ENCODE results near the gene LCP1.
"Not testable (repeated sequence)": the region's sequence is repeated elsewhere in the genome, so short reads cannot be mapped to it uniquely, and the experiment has no call there.

The LCP1 gene, protein sequence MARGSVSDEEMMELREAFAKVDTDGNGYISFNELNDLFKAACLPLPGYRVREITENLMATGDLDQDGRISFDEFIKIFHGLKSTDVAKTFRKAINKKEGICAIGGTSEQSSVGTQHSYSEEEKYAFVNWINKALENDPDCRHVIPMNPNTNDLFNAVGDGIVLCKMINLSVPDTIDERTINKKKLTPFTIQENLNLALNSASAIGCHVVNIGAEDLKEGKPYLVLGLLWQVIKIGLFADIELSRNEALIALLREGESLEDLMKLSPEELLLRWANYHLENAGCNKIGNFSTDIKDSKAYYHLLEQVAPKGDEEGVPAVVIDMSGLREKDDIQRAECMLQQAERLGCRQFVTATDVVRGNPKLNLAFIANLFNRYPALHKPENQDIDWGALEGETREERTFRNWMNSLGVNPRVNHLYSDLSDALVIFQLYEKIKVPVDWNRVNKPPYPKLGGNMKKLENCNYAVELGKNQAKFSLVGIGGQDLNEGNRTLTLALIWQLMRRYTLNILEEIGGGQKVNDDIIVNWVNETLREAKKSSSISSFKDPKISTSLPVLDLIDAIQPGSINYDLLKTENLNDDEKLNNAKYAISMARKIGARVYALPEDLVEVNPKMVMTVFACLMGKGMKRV

DNA sequence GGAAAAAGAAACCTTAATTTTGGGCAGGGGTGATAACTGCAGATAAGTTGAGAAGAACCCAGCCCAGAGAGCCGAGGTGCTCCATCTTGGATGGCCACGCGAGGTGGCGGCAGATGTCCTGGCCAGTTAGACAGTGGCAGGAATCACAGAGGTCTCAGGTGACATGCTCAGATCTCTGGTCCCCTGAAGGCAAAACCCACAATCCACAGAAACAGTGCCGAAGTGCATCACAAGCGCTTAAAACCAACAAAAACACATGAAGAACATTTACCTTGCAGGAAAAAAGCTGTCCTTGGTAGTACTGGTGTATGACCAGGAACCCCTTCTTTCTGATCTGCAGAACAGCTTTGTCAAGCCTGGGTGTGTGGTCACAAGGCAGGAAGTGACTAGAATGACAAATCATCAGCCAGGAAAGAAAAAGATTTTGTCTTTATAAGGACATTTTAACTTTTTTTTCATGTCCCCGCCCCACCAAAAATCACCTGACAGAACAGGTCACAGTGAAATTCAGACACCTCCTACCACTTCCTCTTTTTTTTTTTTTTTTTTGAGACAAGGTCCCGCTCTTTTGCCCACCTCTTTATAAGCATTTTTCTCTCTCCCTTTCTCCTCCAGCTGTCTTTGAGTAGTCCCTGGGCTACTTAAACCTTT, at the start of gene LCP1:
Gene LCP1 (minus strand): TSS at position 338 of the 651 bp plus-strand sequence. CDS start 22,515 bp downstream, outside the sequence.
- Histone ChIP-seq H3K4me1 (ENCODE audit: control insufficient read depth, insufficient read depth, low read length) (no peaks in the 10 kb centered on the region), H3K4me3 (ENCODE audit: low read length in 2 of 2) (no peak within 1 kb of the TSS), H3K27me3 (ENCODE audit: control insufficient read depth in 1 of 2, insufficient read depth in 2 of 2, low read length in 2 of 2) (no peaks in the 10 kb centered on the region), H3K9me3 (ENCODE audit: control insufficient read depth in 2 of 2, low read length in 2 of 2) (no peaks in the 10 kb centered on the region), H3K27ac (ENCODE audit: low read length) (no peak within 1 kb of the TSS), H3K36me3 (ENCODE audit: control insufficient read depth in 2 of 2, insufficient read depth in 2 of 2, low read length in 2 of 2) (no peaks in the 10 kb centered on the region), H3K9ac (ENCODE audit: low read length in 2 of 2) (no peak within 1 kb of the TSS)

GRCh38 chr13:46229251-46229650, 47.3 kb upstream of the LCP1 start:
- H3K27me3 ChIP-seq (ENCODE audit: control insufficient read depth in 1 of 2, insufficient read depth in 2 of 2, low read length in 2 of 2) = no peaks in the 10 kb centered on the region
- H3K27ac ChIP-seq (ENCODE audit: low read length) = no peak overlapping the region
- H3K9ac ChIP-seq (ENCODE audit: low read length in 2 of 2) = no peak overlapping the region
- peaks cover 5 to 16% of the 10 kb centered on the region in 2 donors for H3K9me3 ChIP-seq (ENCODE audit: control insufficient read depth in 2 of 2, low read length in 2 of 2)
- no peak overlapping the region for H3K4me3 ChIP-seq (ENCODE audit: low read length in 2 of 2)
- no peaks in the 10 kb centered on the region for H3K4me1 ChIP-seq (ENCODE audit: control insufficient read depth, insufficient read depth, low read length)
- no peaks in the 10 kb centered on the region for H3K36me3 ChIP-seq (ENCODE audit: control insufficient read depth in 2 of 2, insufficient read depth in 2 of 2, low read length in 2 of 2)

DNA sequence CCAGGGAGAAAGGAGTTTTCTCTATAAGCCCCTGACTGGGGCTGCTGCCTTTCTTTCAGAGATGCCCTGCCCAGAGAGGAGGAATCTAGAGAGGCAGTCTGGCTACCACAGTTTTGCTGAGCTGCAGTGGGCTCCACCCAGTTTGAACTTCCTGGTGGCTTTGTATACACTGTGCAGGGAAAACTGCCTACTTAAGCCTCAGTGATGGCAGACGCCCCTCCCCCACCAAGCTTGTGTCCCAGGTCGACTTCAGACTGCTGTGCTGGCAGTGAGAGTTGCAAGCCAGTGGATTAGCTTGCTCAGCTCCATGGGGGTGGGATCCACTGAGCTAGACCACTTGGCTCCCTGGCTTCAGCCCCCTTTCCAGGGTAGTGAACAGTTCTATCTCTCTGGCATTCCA, 38.3 kb upstream of the LCP1 start:
- H3K4me1 ChIP-seq (ENCODE audit: control insufficient read depth, insufficient read depth, low read length); H3K9ac ChIP-seq (ENCODE audit: low read length in 2 of 2); H3K27me3 ChIP-seq (ENCODE audit: control insufficient read depth in 1 of 2, insufficient read depth in 2 of 2, low read length in 2 of 2); H3K9me3 ChIP-seq (ENCODE audit: control insufficient read depth in 2 of 2, low read length in 2 of 2); H3K4me3 ChIP-seq (ENCODE audit: low read length in 2 of 2); H3K36me3 ChIP-seq (ENCODE audit: control insufficient read depth in 2 of 2, insufficient read depth in 2 of 2, low read length in 2 of 2); H3K27ac ChIP-seq (ENCODE audit: low read length): not testable (repeated sequence)

- not testable (repeated sequence) for H3K27ac ChIP-seq (ENCODE audit: low read length); H3K4me3 ChIP-seq (ENCODE audit: low read length in 2 of 2); H3K9me3 ChIP-seq (ENCODE audit: control insufficient read depth in 2 of 2, low read length in 2 of 2); H3K4me1 ChIP-seq (ENCODE audit: control insufficient read depth, insufficient read depth, low read length); H3K9ac ChIP-seq (ENCODE audit: low read length in 2 of 2); H3K36me3 ChIP-seq (ENCODE audit: control insufficient read depth in 2 of 2, insufficient read depth in 2 of 2, low read length in 2 of 2); H3K27me3 ChIP-seq (ENCODE audit: control insufficient read depth in 1 of 2, insufficient read depth in 2 of 2, low read length in 2 of 2)
Observed at GRCh38 chr13:46214741-46215140, 32.8 kb upstream of the LCP1 start.

- Histone ChIP-seq H3K4me1 (ENCODE audit: control insufficient read depth, insufficient read depth, low read length) (peaks cover 3% of the 10 kb centered on the region), H3K27me3 (ENCODE audit: control insufficient read depth in 1 of 2, insufficient read depth in 2 of 2, low read length in 2 of 2) (no peaks in the 10 kb centered on the region), H3K36me3 (ENCODE audit: control insufficient read depth in 2 of 2, insufficient read depth in 2 of 2, low read length in 2 of 2) (no peaks in the 10 kb centered on the region), H3K27ac (ENCODE audit: low read length) (no peak overlapping the region), H3K9ac (ENCODE audit: low read length in 2 of 2) (no peak overlapping the region), H3K4me3 (ENCODE audit: low read length in 2 of 2) (no peak overlapping the region), H3K9me3 (ENCODE audit: control insufficient read depth in 2 of 2, low read length in 2 of 2) (no peaks in the 10 kb centered on the region)
Observed at GRCh38 chr13:46213242-46213641, 31.3 kb upstream of the LCP1 start.

GRCh38 chr13:46211483-46212351, 29.7 kb upstream of the LCP1 start, which contains the start of gene LRRC63:
Gene LRRC63 (plus strand): TSS chr13:46211928. CDS start chr13:46213035, 1,107 bp downstream.
- Histone ChIP-seq H3K27me3 (ENCODE audit: control insufficient read depth in 1 of 2, insufficient read depth in 2 of 2, low read length in 2 of 2) (no peaks in the 10 kb centered on the region), H3K4me1 (ENCODE audit: control insufficient read depth, insufficient read depth, low read length) (peaks cover 3% of the 10 kb centered on the region), H3K36me3 (ENCODE audit: control insufficient read depth in 2 of 2, insufficient read depth in 2 of 2, low read length in 2 of 2) (no peaks in the 10 kb centered on the region), H3K27ac (ENCODE audit: low read length) (no peak within 1 kb of the TSS), H3K4me3 (ENCODE audit: low read length in 2 of 2) (peak within 1 kb of the TSS; percentile 80 to 92), H3K9me3 (ENCODE audit: control insufficient read depth in 2 of 2, low read length in 2 of 2) (no peaks in the 10 kb centered on the region), H3K9ac (ENCODE audit: low read length in 2 of 2) (peak within 1 kb of the TSS; percentile 52 to 58)

DNA sequence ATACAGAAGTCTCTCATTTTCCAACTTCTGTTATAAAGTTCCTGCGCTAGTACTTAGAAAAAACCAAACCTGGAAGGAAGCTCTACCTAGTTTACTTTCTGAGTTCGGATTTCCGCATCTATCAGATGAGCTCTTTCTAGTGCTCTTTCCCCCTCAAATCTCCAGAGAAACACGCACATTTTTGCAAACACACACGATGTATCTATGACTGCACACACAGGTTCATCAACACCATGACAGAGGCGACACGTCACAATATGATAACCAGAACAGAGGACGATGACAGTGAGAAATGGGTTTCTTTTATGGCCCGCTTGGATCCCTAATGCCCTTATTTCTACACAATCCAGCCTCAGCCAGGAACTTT, 29.1 kb upstream of the LCP1 start:
- Histone ChIP-seq H3K27ac (ENCODE audit: low read length) (no peak overlapping the region), H3K27me3 (ENCODE audit: control insufficient read depth in 1 of 2, insufficient read depth in 2 of 2, low read length in 2 of 2) (no peaks in the 10 kb centered on the region), H3K4me3 (ENCODE audit: low read length in 2 of 2) (peak overlapping the region; percentile 80 to 92)

GRCh38 chr13:46210362-46211083, 28.5 kb upstream of the LCP1 start:
- Histone ChIP-seq H3K27ac (ENCODE audit: low read length) (no peak overlapping the region), H3K4me1 (ENCODE audit: control insufficient read depth, insufficient read depth, low read length) (peaks cover 3% of the 10 kb centered on the region), H3K9me3 (ENCODE audit: control insufficient read depth in 2 of 2, low read length in 2 of 2) (no peaks in the 10 kb centered on the region), H3K36me3 (ENCODE audit: control insufficient read depth in 2 of 2, insufficient read depth in 2 of 2, low read length in 2 of 2) (no peaks in the 10 kb centered on the region), H3K9ac (ENCODE audit: low read length in 2 of 2) (no peak overlapping the region), H3K27me3 (ENCODE audit: control insufficient read depth in 1 of 2, insufficient read depth in 2 of 2, low read length in 2 of 2) (no peaks in the 10 kb centered on the region), H3K4me3 (ENCODE audit: low read length in 2 of 2) (peak overlapping the region in 1 of 2 donors; percentile 92)

More for the DNA sequence above, 29.1 kb upstream of the LCP1 start:
- Histone ChIP-seq H3K4me1 (ENCODE audit: control insufficient read depth, insufficient read depth, low read length) (peaks cover 3% of the 10 kb centered on the region), H3K9ac (ENCODE audit: low read length in 2 of 2) (peak overlapping the region; percentile 3 to 6), H3K36me3 (ENCODE audit: control insufficient read depth in 2 of 2, insufficient read depth in 2 of 2, low read length in 2 of 2) (no peaks in the 10 kb centered on the region), H3K9me3 (ENCODE audit: control insufficient read depth in 2 of 2, low read length in 2 of 2) (no peaks in the 10 kb centered on the region)

GRCh38 chr13:46207828-46208227, 25.9 kb upstream of the LCP1 start:
- Histone ChIP-seq H3K9me3 (ENCODE audit: control insufficient read depth in 2 of 2, low read length in 2 of 2) (no peaks in the 10 kb centered on the region), H3K27ac (ENCODE audit: low read length) (no peak overlapping the region), H3K36me3 (ENCODE audit: control insufficient read depth in 2 of 2, insufficient read depth in 2 of 2, low read length in 2 of 2) (no peaks in the 10 kb centered on the region), H3K4me3 (ENCODE audit: low read length in 2 of 2) (no peak overlapping the region), H3K27me3 (ENCODE audit: control insufficient read depth in 1 of 2, insufficient read depth in 2 of 2, low read length in 2 of 2) (no peaks in the 10 kb centered on the region), H3K4me1 (ENCODE audit: control insufficient read depth, insufficient read depth, low read length) (peaks cover 3% of the 10 kb centered on the region), H3K9ac (ENCODE audit: low read length in 2 of 2) (no peak overlapping the region)

DNA sequence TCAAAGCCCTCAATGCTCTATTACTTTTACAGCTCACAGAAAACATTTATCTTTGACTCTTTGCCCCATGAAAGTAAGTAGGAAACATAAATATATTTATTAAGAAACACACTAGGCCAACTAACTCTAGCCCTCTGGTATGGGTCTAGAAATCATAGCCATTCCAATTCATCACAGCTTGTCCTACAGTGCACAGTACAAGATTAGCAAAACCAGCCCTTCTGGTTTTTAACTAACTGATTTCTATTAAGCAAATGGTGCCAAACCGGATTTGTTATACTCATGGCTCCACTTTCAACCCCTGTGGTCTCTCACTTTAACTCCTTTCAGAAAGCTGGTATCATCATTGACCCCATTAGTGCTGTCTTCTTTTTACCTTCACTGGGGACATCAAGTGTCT, 24.2 kb upstream of the LCP1 start:
- Histone ChIP-seq H3K4me3 (ENCODE audit: low read length in 2 of 2) (no peak overlapping the region), H3K9ac (ENCODE audit: low read length in 2 of 2) (no peak overlapping the region), H3K9me3 (ENCODE audit: control insufficient read depth in 2 of 2, low read length in 2 of 2) (no peaks in the 10 kb centered on the region), H3K36me3 (ENCODE audit: control insufficient read depth in 2 of 2, insufficient read depth in 2 of 2, low read length in 2 of 2) (no peaks in the 10 kb centered on the region), H3K27me3 (ENCODE audit: control insufficient read depth in 1 of 2, insufficient read depth in 2 of 2, low read length in 2 of 2) (no peaks in the 10 kb centered on the region), H3K27ac (ENCODE audit: low read length) (no peak overlapping the region), H3K4me1 (ENCODE audit: control insufficient read depth, insufficient read depth, low read length) (no peaks in the 10 kb centered on the region)

Measured in stomach smooth muscle (tissue), 2 donors.